D721Med (cell line): ENCODE measurements around the gene SORBS1.

Experiments used
- DNase-seq: peaks from one replicate; pipeline ENCODE4 v3.0.0; 2011; ENCODE audit warnings: low spot score; ENCODE audit not compliant: insufficient read length
- FAIRE-seq: peaks from 2 replicates; lab custom pipeline; 2011; peaks lifted over from hg19 to GRCh38; lab: Jason Lieb, UNC
- TF ChIP-seq, protein P1 (sequence below): IDR thresholded peaks from 2 replicates; pipeline ENCODE4 v1.5.1; 2012; ENCODE audit warnings: mild to moderate bottlenecking, control low read depth; ENCODE audit not compliant: insufficient read depth; ENCODE audit errors: missing control alignments

SORBS1 gene

DNA sequence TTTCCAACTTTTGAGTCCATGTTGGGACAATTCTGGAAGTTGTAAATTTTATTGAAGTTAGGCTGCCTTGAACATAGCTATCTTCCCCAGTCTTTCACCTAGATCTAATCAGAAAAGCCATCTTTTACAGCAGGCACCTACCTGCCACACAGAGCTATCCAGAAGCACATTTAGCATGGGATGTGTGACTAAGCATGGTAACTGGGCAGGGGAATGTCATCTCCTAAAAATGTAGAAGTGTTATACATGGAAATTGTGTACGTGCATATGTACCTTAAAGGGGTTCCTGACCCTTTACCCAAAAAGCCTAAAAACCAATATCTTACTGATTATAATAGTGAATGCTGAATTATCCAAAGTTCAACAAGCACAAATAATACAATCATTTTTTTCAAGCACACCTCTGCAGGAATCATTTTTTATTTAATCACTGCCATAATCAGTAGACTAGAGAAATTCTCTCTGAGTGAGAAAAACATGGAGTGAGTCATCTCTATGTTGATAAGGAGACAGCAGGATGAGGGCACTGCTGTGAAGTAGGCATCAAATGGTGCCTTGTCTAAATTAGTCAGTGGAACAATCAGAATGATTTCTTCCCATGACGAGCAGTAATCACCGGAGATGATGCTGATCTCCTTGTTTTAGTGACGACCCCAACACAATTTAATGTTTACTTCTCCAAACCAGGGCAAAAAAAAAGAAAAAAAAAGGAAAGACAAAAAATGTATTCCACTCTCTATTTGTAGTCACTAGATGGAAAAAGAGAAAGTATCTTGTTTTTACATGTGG lies 75.9 kb downstream of the SORBS1 start:
- TF ChIP-seq, protein P1, sequence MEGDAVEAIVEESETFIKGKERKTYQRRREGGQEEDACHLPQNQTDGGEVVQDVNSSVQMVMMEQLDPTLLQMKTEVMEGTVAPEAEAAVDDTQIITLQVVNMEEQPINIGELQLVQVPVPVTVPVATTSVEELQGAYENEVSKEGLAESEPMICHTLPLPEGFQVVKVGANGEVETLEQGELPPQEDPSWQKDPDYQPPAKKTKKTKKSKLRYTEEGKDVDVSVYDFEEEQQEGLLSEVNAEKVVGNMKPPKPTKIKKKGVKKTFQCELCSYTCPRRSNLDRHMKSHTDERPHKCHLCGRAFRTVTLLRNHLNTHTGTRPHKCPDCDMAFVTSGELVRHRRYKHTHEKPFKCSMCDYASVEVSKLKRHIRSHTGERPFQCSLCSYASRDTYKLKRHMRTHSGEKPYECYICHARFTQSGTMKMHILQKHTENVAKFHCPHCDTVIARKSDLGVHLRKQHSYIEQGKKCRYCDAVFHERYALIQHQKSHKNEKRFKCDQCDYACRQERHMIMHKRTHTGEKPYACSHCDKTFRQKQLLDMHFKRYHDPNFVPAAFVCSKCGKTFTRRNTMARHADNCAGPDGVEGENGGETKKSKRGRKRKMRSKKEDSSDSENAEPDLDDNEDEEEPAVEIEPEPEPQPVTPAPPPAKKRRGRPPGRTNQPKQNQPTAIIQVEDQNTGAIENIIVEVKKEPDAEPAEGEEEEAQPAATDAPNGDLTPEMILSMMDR, result no peak
- no peak for FAIRE-seq
- no peak for DNase-seq

DNA sequence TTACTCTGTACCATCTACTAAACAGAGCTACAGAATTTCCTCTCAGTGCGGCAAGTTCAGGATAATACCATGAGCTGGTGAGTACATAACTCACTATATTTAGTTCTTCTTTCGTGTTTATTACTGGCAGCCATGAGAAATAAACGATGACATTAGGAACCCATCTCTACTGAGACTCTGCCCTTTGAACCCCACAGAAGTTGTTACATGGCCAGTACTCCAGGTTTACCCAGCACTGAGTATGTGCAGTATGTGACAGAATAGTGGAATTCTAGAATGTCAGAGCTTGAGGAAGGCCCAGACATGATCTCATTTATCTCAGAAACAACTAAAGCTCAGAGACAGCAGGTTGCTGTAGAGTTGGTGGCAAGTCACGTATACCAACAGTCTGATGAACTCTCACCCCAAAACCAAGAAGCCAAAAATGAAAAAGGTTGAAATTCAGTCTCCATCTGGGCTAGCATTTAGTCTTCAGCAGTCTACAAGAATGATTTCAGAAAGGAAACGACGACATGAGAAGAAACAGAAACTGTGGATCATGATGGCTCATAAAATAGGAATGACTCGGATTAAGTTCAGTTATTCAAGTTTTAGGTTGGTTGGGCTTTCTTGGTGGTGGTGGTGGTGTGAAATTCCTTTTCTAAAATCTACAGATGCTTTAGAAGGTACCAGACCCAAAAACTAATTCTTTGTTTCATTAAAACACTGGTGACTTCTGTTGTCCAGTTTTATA lies 78.5 kb downstream of the SORBS1 start:
- no peak for FAIRE-seq
- TF ChIP-seq, protein P1, result no peak

DNA sequence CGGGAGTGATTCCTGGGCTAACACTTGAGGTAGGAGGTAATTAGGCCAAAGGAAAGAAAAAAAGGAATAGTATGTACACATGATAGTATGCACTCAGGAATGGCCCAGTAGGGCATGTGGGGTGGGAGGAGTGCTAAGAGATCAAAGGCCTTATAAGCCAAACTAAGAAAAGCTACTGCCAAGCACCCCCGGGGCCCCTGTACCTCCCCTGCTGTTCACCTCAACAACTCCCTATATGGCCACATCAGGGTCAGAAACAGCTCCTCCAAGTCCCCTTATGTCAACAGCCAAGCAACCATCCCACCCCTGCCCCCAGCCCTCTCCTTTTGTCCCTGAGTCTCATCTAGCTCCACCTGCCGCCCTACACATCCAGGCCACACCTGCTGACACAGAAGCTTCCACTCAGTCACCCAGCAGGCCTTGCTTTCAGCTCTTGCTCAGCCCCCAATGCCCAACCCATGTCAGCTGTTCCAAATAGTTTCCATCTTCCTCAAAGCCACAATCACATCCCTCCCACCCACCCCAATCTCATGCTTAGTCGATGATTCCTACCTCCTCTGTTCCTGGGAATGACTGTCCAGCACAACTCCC lies 80.2 kb downstream of the SORBS1 start:
- FAIRE-seq (no peak), DNase-seq (no peak)
- TF ChIP-seq, protein P1, result no peak

More for the DNA sequence above, 78.5 kb downstream of the SORBS1 start:
- DNase-seq, result no peak

DNA sequence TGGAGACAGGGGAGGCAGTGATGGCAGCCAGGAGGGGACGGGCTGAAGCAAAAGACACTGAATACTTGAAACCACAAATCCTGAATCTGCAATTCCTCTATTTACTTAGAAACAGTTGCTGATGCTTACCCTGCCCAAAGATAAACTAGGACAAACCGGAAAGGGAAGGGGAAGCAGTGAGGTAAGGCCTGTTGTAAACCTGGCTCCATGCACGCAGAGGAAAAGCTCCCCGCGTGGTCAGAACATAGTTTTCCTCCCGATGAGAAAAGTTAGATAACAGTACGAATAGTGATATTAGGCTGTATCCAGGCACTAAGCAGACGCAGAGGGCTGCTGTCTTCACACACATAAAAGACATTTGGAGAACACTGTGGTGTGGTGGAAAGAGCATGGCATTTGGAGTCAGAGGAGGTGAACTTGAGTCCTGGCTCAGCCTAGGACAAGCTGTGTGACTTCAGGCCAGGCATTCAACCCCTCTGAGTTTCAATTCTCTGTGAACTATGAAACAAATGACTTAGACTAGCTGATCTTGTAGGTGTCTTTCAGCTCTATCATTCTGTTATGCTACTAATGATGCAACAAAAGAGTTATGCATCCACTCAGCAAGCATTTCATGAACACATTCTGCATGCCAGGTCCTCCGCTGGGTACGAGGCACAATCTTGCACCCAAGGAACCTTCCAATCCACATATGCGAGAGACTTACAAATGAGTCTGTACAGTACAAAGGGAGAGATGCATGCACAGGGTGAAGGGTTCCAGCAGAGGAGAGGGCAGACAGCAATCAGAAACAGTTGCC lies 80.9 kb downstream of the SORBS1 start:
- no peak for DNase-seq
- TF ChIP-seq, protein P1, result no peak
- no peak for FAIRE-seq

DNA sequence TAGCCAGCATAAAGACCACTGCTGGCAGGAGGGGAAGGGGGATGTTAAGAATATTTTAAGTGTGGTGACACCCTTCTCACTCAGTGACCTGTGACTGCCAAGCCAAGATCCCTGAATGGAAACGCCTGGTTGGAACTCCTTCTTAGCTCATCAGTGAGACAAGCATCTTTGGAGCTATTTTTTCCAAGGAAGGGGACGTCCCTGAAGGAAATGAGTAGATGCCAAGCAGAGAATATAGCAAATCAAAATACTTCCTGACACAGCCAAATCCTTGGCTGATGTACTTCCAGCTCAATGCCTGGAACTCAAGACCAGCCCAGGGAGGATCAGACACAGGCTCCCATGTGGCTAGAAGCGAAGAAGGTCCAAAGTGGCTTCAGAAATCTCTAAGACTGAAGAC lies 82.2 kb downstream of the SORBS1 start:
- TF ChIP-seq, protein P1, result no peak
- FAIRE-seq (no peak), DNase-seq (no peak)

DNA sequence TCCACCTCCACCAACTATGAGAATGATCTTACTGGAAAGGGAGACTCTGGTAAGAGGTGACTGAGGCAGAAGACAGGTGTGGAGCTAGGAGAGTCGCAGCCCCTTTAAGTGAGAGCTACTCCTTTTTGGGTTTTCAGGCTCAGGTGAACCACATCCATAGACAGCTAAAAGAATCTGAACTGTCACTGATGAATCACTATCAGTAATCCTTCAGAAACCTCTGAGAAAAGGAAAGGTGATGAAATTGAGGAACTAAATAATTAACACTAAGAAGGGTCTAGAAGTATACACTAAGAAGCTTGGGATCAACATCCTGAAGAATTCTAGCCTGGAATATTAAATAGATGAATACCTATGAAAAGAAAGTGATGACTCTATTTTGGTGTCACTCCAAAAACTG lies 83.0 kb downstream of the SORBS1 start:
- TF ChIP-seq, protein P1, result no peak
- DNase-seq, result no peak
- FAIRE-seq, result no peak
